HG03139 (cell line): Measurements from ENCODE around the gene MAP3K9.

Experiments used
- ATAC-seq: cut with Tn5 transposase; IDR thresholded peaks from one replicate; pipeline ENCODE4 v1.9.1; 2021; ENCODE audit not compliant: unreplicated experiment

The MAP3K9 gene

GRCh38 chr14:70821584-70822529 lies 12.5 kb upstream of the MAP3K9 start:
- ATAC-seq, result no peak

- ATAC-seq, result no peak
These were observed 7.2 kb upstream of the MAP3K9 start for GRCh38 chr14:70816525-70816924.

GRCh38 chr14:70814466-70814865 lies 5.2 kb upstream of the MAP3K9 start:
- no peak for ATAC-seq

GRCh38 chr14:70812124-70812818 lies 3.0 kb upstream of the MAP3K9 start:
- no peak for ATAC-seq

GRCh38 chr14:70811578-70811977 lies 2.3 kb upstream of the MAP3K9 start:
- ATAC-seq, result no peak

GRCh38 chr14:70811050-70811449 lies 1.7 kb upstream of the MAP3K9 start:
- ATAC-seq, result no peak

GRCh38 chr14:70810621-70811020 lies 1.3 kb upstream of the MAP3K9 start:
- ATAC-seq, result no peak

GRCh38 chr14:70808416-70809224 lies 693 bp downstream of the MAP3K9 start:
- peak; percentile 6 for ATAC-seq

GRCh38 chr14:70807898-70808415 lies 1.4 kb downstream of the MAP3K9 start:
- no peak for ATAC-seq

GRCh38 chr14:70804556-70805162 lies 4.7 kb downstream of the MAP3K9 start:
- ATAC-seq, result no peak

- peak; percentile 64 for ATAC-seq
These were observed 5.7 kb downstream of the MAP3K9 start for GRCh38 chr14:70803321-70804310.

GRCh38 chr14:70802379-70802778 lies 6.9 kb downstream of the MAP3K9 start:
- no peak for ATAC-seq

- ATAC-seq, result no peak
These were observed 7.5 kb downstream of the MAP3K9 start for GRCh38 chr14:70801836-70802235.

- ATAC-seq, result no peak
These were observed 12.8 kb downstream of the MAP3K9 start for GRCh38 chr14:70796551-70796950.

- ATAC-seq, result no peak
These were observed 15.0 kb downstream of the MAP3K9 start for GRCh38 chr14:70794294-70794693.

- ATAC-seq, result no peak
These were observed 15.7 kb downstream of the MAP3K9 start for GRCh38 chr14:70793637-70794036.

- no peak for ATAC-seq
These were observed 16.4 kb downstream of the MAP3K9 start for GRCh38 chr14:70792939-70793338.

- ATAC-seq, result no peak
These were observed 17.3 kb downstream of the MAP3K9 start for GRCh38 chr14:70791971-70792370.

- ATAC-seq, result no peak
These were observed 19.4 kb downstream of the MAP3K9 start for GRCh38 chr14:70789961-70790360.
